SK-N-SH (cell line): ENCODE results near the gene PRKCD. TPM values are rescaled to one million over a fixed set of nuclear protein-coding genes. Genes with fewer than 3 reads are reported as not detected.
A peak's percentile ranks its signal among the peaks of the same experiment; 100 is the strongest.

Experiments
- CHD2 ChIP-seq: fragments of 150-350 bp; IDR thresholded peaks from 2 replicates; pipeline ENCODE4 v1.6.1; 2018; ENCODE audit warnings: low read length; ENCODE audit not compliant: partially characterized antibody
- CTCF ChIP-seq: fragments of 200-600 bp; sonication (generic); IDR thresholded peaks from 2 replicates; pipeline ENCODE4 v1.6.1; 2017; ENCODE audit warnings: antibody characterized with exemption, mild to moderate bottlenecking, moderate library complexity
- ELF1 ChIP-seq: IDR thresholded peaks from 2 replicates; pipeline ENCODE4 v1.4.0; 2012
- EP300 ChIP-seq, 2 experiments: IDR thresholded peaks; 2 replicates each; pipeline versions ENCODE4 v1.4.0 to v1.6.1; 2012; ENCODE audit warnings: borderline replicate concordance in 1 of 2, low read depth in 1 of 2, low read length in 1 of 2
- EZH2phosphoT487 ChIP-seq: fragments of 200-600 bp; sonication (generic); IDR thresholded peaks from 2 replicates; pipeline ENCODE4 v1.6.1; 2017; ENCODE audit warnings: low read depth, mixed run types, mild to moderate bottlenecking, antibody characterized with exemption, moderate library complexity, borderline replicate concordance
- FOSL2 ChIP-seq: IDR thresholded peaks from 2 replicates; pipeline ENCODE4 v1.4.0; 2012; ENCODE audit warnings: low read depth, mild to moderate bottlenecking, moderate library complexity, borderline replicate concordance
- FOXJ3 ChIP-seq: sonication (generic); formaldehyde crosslinking; IDR thresholded peaks from 2 replicates; pipeline ENCODE4 v1.5.1; 2020; ENCODE audit warnings: mild to moderate bottlenecking, missing genetic modification reagents
- FOXM1 ChIP-seq: IDR thresholded peaks from 2 replicates; pipeline ENCODE4 v1.4.0; 2012; ENCODE audit warnings: low read depth, mild to moderate bottlenecking
- MAX ChIP-seq: IDR thresholded peaks from 2 replicates; pipeline ENCODE4 v1.4.0; 2012; ENCODE audit warnings: low read depth
- MEF2A ChIP-seq: IDR thresholded peaks from 2 replicates; pipeline ENCODE4 v1.4.0; 2012; ENCODE audit warnings: low read depth, borderline replicate concordance
- NFIC ChIP-seq: IDR thresholded peaks from 2 replicates; pipeline ENCODE4 v1.4.0; 2012; ENCODE audit warnings: borderline replicate concordance
- NRF1 ChIP-seq: IDR thresholded peaks from 2 replicates; pipeline ENCODE4 v1.6.1; 2012; ENCODE audit warnings: low read depth, mild to moderate bottlenecking, low read length
- POLR2AphosphoS5 ChIP-seq: IDR thresholded peaks from 2 replicates; pipeline ENCODE4 v1.6.1; 2012; ENCODE audit warnings: low read depth, low read length
- RCOR1 ChIP-seq: fragments of 150-350 bp; IDR thresholded peaks from 2 replicates; pipeline ENCODE4 v1.6.1; 2017; ENCODE audit warnings: antibody characterized with exemption, low read length
- RFX5 ChIP-seq: IDR thresholded peaks from 2 replicates; pipeline ENCODE4 v1.6.1; 2012; ENCODE audit warnings: mild to moderate bottlenecking, improper control_type of control experiment, low read length
- RXRA ChIP-seq: IDR thresholded peaks from 2 replicates; pipeline ENCODE4 v1.4.0; 2012; ENCODE audit warnings: low read depth, mild to moderate bottlenecking, borderline replicate concordance
- TCF12 ChIP-seq: IDR thresholded peaks from 2 replicates; pipeline ENCODE4 v1.4.0; 2012
- TEAD4 ChIP-seq: IDR thresholded peaks from 2 replicates; pipeline ENCODE4 v1.4.0; 2012; ENCODE audit warnings: mild to moderate bottlenecking, borderline replicate concordance; ENCODE audit not compliant: insufficient read depth
- YY1 ChIP-seq: IDR thresholded peaks from 2 replicates; pipeline ENCODE4 v1.4.0; 2012; ENCODE audit warnings: low read depth, mild to moderate bottlenecking
- ZBTB33 ChIP-seq: IDR thresholded peaks from 2 replicates; pipeline ENCODE4 v1.4.0; 2012; ENCODE audit warnings: low read depth, borderline replicate concordance
- polyA plus RNA-seq, 3 experiments: library from polyadenylated mRNA; depleted of rRNA; stranded (reverse); fragments of >200 nt; gene quantifications; 2 replicates each; pipeline ENCODE4 v1.2.3, GENCODE V29; 2012
- TF ChIP-seq, protein P1 (sequence below): fragments of 150-350 bp; IDR thresholded peaks from 2 replicates; pipeline ENCODE4 v1.6.1; 2016; ENCODE audit warnings: mild to moderate bottlenecking, low read depth, low read length
- TF ChIP-seq, protein P2 (sequence below): IDR thresholded peaks from 2 replicates; pipeline ENCODE4; 2012
- TF ChIP-seq, protein P3 (sequence below): IDR thresholded peaks from 2 replicates; pipeline ENCODE4 v1.4.0; 2012; ENCODE audit warnings: low read depth, borderline replicate concordance

The PRKCD gene
- polyA plus RNA-seq, 1 of the 3 experiments (the other 2 are of a cell fraction) = 29.0 TPM

GRCh38 chr3:53130179-53131061 is 30.6 kb upstream of the PRKCD start, which contains the start of gene RFT1 (continued):
- no peak for TF ChIP-seq RXRA
- TF ChIP-seq FOXM1 = no peak
- no peak for TF ChIP-seq FOSL2
- TF ChIP-seq NRF1 = no peak
- TF ChIP-seq, protein P1, sequence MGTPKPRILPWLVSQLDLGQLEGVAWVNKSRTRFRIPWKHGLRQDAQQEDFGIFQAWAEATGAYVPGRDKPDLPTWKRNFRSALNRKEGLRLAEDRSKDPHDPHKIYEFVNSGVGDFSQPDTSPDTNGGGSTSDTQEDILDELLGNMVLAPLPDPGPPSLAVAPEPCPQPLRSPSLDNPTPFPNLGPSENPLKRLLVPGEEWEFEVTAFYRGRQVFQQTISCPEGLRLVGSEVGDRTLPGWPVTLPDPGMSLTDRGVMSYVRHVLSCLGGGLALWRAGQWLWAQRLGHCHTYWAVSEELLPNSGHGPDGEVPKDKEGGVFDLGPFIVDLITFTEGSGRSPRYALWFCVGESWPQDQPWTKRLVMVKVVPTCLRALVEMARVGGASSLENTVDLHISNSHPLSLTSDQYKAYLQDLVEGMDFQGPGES = no peak
- TF ChIP-seq RFX5 = 0 out of 2 replicates have a peak, but pooled peaks have one; percentile 32
- peak; percentile 87 for TF ChIP-seq YY1
- TF ChIP-seq ELF1 = peak; percentile 98
- TF ChIP-seq RCOR1 = no peak
- no peak for TF ChIP-seq CTCF
- 0 out of 2 replicates have a peak, but pooled peaks have one; percentile 57 for TF ChIP-seq ZBTB33
- no peak for TF ChIP-seq TEAD4
- TF ChIP-seq MEF2A = no peak
- TF ChIP-seq EP300 (IDR thresholded peaks at IDR 0.05; ENCODE audit: borderline replicate concordance in 1 of 2, low read depth in 1 of 2, low read length in 1 of 2) = no peak
- no peak for TF ChIP-seq NFIC
- TF ChIP-seq TCF12 = no peak; the same call in 1 of the 2 replicates
- peak; percentile 96 for TF ChIP-seq POLR2AphosphoS5
- peak; percentile 83 for TF ChIP-seq CHD2
- TF ChIP-seq EZH2phosphoT487 = no peak
- TF ChIP-seq, protein P2, sequence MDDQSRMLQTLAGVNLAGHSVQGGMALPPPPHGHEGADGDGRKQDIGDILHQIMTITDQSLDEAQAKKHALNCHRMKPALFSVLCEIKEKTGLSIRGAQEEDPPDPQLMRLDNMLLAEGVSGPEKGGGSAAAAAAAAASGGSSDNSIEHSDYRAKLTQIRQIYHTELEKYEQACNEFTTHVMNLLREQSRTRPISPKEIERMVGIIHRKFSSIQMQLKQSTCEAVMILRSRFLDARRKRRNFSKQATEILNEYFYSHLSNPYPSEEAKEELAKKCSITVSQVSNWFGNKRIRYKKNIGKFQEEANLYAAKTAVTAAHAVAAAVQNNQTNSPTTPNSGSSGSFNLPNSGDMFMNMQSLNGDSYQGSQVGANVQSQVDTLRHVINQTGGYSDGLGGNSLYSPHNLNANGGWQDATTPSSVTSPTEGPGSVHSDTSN = peak; percentile 95
- TF ChIP-seq, protein P3, sequence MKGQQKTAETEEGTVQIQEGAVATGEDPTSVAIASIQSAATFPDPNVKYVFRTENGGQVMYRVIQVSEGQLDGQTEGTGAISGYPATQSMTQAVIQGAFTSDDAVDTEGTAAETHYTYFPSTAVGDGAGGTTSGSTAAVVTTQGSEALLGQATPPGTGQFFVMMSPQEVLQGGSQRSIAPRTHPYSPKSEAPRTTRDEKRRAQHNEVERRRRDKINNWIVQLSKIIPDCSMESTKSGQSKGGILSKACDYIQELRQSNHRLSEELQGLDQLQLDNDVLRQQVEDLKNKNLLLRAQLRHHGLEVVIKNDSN = no peak
- no peak for TF ChIP-seq FOXJ3 (CRISPR knock-in tag)
- TF ChIP-seq MAX = peak; percentile 89
